GM21786 (cell line): Measurements from ENCODE around the gene ZNF81.
"Not testable (repeated sequence)": the region's sequence is repeated elsewhere in the genome, so short reads cannot be mapped to it uniquely, and the experiment has no call there.

Experiments used
- ATAC-seq: cut with Tn5 transposase; IDR thresholded peaks from one replicate; pipeline ENCODE4 v1.9.1; 2021; ENCODE audit not compliant: unreplicated experiment

Gene ZNF81

DNA sequence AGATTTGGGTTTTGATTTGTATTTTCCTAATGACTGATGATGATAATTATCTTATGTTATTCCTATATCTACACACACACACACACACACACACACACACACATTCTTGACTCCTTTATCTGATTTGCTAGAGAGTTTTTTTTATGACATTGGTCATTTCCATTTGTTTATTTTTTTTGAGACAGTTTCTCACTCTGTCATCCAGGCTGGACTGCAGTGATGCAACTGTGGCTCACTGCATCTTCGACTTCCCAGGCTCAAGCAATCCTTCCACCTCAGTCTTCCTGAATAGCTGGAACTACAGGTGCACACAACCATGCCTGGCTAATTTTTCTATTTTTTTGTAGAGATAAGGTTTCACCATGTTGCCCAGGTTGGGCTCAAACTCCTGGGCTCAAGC is 6.7 kb downstream of the ZNF81 start:
- ATAC-seq = no peak

GRCh38 chrX:47844117-47844516 is 7.4 kb downstream of the ZNF81 start:
- no peak for ATAC-seq

- no peak for ATAC-seq
Observed at GRCh38 chrX:47846040-47846439, 9.3 kb downstream of the ZNF81 start.

DNA sequence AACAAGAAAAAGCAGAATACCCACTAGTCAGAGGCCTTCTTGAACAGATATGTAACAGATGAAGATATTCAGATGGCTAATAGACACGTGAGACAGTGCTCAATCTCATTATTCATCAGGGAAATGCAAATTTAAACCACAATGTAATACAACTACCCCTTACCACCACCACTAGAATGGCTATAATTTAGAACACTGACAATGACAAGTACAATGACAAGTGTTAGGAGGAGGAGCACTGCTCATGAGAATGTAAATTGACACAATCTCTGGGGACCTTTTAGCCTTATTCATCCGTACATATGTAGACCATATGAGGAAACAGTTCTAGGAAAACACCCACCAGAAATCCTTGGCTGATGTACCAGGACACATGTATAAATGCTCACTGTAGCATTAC is 13.1 kb downstream of the ZNF81 start:
- no peak for ATAC-seq

- not testable (repeated sequence) for ATAC-seq
Observed at GRCh38 chrX:47850389-47850788, 13.7 kb downstream of the ZNF81 start.

DNA sequence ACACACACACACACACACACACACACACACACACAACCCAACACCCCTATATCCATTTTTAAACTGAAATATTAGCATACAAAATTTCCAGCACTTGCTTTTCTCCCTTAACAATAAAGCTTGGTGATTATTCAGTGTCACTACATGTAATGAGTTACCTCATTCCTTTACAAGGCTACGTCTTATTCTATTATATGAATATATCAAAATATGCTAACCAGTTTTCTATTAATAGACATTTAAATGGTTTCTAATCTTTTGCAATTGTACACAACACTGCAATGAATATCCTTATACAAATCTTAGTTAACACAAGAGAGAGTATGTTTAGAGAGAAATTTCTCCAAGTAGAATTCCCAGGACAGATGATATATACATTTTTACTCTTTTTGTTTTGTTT is 14.2 kb downstream of the ZNF81 start:
- ATAC-seq = no peak

DNA sequence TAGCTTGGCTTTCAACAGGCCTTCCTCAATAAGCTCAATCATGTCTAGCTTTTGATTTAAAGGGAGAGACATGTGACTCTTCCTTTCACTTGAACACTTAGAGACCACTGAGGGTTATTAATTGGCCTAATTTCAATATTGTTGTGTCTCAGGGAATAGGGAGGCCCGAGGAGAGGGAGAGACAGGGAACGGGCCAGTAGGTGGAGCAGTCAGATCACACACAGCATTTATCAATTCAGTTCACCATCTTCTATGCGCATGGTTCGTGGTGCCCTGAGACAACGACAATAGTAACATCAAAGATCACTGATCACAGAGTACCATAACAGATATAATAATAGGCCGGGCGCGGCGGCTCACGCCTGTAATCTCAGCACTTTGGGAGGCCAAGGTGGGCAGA is 17.8 kb downstream of the ZNF81 start:
- ATAC-seq = no peak

GRCh38 chrX:47859686-47860085 is 23.0 kb downstream of the ZNF81 start:
- ATAC-seq = no peak

DNA sequence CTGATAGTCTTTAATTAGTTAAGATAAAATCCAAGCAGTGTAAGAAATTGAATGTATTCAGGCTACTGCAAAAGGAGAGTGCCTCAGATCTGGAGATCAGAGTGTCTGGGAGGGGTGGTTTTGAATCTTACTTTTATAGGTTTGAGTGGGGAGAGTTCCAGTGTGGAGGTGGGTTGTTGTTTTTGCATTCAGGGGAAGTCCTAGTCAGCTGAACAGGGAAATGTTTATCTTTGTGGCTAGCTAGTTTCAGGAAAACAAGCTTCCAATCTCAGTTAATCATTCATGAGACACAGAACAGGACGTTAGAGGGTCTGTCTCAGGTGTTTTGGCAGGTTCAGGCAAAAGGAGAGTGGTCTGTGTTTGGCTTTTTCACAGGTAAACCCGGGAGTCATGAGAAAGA is 26.0 kb downstream of the ZNF81 start:
- ATAC-seq = no peak

DNA sequence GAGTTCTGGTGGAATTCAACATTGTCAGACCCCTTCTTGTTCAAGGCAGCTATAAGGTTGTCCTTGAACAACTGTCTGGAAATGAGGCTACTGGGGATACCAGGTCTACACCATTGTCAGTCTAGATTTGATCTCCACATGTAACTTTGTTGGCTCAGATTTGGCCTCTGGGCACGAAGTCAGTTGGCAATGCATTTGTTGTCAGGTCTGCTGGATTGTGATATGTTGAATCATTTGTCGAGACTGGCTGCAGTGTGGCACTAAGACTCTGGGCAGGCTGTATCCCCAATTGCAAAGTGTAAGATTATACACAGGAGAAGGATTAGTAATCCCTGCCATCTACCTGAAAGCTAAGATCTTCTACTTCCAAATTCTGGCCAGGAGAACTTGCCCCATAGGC is 26.5 kb downstream of the ZNF81 start:
- ATAC-seq = no peak

GRCh38 chrX:47864300-47864699 is 27.6 kb downstream of the ZNF81 start:
- ATAC-seq = no peak

DNA sequence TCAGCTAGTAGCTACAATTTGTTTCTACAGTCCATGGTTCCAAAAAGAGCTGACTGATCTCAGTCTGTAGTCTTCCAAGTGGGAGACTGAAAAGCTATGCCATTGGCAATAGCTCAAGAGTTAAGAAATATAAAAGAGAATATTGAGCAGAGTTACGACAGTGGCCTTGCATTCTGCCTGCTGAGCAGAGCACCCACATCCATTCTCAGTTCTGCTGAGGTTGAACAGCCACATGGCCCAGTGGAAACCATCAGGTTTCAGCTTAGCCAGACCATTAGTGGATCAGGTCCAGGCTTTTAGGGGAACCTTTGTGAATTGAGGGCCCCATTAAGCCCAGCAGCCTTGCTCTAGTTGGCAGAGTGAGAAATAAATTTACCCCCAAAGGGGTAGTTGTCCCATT is 28.1 kb downstream of the ZNF81 start:
- ATAC-seq = no peak

- no peak for ATAC-seq
Observed at GRCh38 chrX:47873123-47873522, 36.4 kb downstream of the ZNF81 start.

- no peak for ATAC-seq
Observed at GRCh38 chrX:47877327-47877726, 40.6 kb downstream of the ZNF81 start.

DNA sequence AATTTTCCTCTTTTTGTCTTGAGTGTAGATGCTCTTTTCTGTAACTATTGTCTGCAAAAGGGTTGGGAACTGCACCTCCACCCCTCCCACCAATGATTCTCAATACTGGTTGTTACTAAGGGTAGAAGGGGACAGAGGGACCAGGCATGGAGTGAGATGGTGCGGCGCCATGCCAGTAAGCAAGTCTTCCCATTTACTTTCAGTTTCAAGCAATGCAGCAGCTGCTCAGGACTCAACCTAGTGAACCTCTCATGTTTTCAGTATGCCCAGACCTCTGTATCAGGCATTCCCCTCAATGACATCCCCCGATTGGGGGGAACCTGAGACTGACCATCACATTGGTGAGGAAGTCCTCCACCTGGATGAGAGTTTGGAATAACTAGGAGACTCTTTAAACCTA is 41.5 kb downstream of the ZNF81 start:
- no peak for ATAC-seq

DNA sequence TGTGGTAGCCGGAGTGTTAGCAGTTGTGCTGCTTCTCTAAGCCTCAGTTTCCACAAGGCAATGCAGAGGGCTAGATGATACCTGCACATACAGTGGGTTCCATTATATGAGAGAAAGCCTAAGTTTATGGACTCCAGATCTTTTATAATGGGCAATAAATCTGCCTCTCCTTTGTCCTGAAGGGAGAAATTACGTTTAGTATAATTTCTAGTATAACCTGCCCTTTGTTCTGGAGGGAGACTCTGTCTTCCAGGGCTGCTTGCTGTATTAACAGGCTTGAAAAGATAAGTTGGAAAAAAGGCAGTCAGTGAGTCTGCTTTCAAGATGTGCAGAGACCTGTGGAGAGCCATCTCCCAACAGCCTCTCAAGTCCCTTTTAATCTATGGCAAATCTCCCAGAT is 42.8 kb downstream of the ZNF81 start:
- no peak for ATAC-seq

DNA sequence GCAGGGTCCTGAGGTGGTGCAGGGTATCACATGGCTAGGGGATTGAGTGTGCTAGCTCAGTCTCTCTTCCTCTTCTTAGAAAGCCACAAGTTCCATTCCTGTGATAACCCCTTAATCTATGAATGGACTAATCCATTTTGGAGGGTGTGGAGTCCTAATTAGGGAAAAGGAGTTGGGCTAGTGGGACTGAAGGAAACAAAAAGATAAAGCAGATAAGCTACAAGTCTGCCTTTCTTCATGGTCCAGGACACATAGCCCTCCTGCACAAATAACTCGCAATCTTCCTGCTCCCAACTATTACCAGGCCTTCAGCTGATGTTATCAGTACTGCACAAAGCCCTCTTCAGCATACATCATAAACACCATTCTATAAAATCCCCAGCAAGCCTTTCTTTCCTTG is 44.2 kb downstream of the ZNF81 start:
- ATAC-seq = no peak

GRCh38 chrX:47885501-47885900 is 48.8 kb downstream of the ZNF81 start:
- no peak for ATAC-seq

GRCh38 chrX:47898024-47898423 is 61.3 kb downstream of the ZNF81 start:
- no peak for ATAC-seq

- no peak for ATAC-seq
Observed at GRCh38 chrX:47900833-47901232, 64.1 kb downstream of the ZNF81 start.

GRCh38 chrX:47902161-47902560 is 65.5 kb downstream of the ZNF81 start:
- no peak for ATAC-seq

DNA sequence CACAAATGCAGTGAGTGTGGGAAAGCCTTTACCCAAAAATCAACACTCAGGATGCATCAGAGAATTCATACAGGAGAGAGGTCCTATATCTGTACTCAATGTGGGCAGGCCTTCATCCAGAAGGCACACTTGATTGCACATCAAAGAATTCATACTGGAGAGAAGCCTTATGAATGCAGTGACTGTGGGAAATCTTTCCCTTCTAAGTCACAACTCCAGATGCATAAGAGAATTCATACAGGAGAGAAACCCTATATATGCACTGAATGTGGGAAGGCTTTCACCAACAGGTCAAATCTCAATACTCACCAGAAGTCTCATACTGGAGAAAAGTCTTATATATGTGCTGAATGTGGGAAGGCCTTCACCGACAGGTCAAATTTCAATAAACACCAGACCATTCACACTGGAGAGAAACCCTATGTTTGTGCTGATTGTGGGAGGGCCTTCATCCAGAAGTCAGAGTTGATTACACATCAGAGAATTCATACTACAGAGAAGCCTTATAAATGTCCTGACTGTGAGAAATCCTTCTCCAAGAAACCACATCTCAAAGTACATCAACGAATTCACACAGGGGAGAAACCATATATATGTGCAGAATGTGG is 79.3 kb downstream of the ZNF81 start:
- ATAC-seq = no peak

DNA sequence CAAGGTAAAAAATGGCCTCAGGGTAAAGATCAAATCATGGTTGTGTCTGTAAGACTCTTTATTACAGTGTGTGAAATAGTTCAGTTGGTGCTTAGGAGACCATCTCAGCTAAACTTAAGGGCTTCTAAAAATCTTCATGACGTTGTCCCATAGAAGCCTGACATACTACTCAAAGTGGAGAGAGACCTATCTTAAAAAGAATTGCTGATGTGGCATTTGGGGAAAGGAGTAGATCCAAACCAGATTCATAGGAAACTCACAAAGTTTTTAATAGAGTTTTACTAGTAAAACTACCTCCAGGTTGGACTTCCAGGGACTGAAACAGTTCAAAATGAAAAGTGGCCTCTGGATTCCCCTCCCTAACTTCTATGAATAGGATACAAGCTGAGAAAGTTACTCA is 81.6 kb downstream of the ZNF81 start:
- ATAC-seq = no peak

GRCh38 chrX:47927212-47927611 is 90.5 kb downstream of the ZNF81 start:
- no peak for ATAC-seq
